ENCODE measurements around the gene GRM4.

GRM4 gene

DNA sequence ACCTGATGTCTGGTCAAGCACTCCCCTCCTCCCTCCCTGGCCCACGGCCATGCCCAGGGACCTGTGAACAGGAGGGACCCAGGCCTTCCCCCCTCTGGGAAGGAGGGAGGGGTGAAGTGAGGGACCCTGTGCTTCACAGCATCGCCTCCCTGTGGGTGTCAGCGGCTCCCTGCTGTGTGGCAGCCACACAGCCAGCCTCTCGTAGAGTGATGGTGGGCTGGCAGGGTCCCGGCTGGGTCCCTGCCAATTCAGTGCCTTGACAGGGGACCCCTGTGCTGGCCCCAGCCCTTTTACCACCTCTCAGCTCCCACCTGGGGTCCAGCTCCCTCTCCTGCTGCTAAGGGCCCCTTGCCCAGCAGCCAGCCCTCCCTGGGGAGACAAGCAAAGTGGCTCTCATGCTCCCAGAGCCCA is 31.3 kb upstream of the GRM4 start:
- Histone ChIP-seq H2AFZ (ENCODE audit: low read depth) (no peak overlapping the region), H3K27ac (no peak overlapping the region), H3K4me2 (no peak overlapping the region), H3K4me3 (IDR thresholded peaks at IDR 0.05; ENCODE audit: insufficient read depth, low read depth, low read length) (no peak overlapping the region), H3K4me1 (ENCODE audit: low read depth, poor library complexity, severe bottlenecking) (no peaks in the 10 kb centered on the region), H3K79me2 (ENCODE audit: insufficient read depth, low read depth) (no peaks in the 10 kb centered on the region), H3K9ac (no peak overlapping the region), H4K20me1 (ENCODE audit: insufficient read depth) (no peaks in the 10 kb centered on the region), H3K36me3 (ENCODE audit: insufficient read depth) (no peaks in the 10 kb centered on the region), H3K27me3 (ENCODE audit: insufficient read depth, low read depth) (no peaks in the 10 kb centered on the region)
- TF ChIP-seq CTCF (conservative IDR thresholded peaks at IDR 0.05; ENCODE audit: low read depth, low read length), result no peak

DNA sequence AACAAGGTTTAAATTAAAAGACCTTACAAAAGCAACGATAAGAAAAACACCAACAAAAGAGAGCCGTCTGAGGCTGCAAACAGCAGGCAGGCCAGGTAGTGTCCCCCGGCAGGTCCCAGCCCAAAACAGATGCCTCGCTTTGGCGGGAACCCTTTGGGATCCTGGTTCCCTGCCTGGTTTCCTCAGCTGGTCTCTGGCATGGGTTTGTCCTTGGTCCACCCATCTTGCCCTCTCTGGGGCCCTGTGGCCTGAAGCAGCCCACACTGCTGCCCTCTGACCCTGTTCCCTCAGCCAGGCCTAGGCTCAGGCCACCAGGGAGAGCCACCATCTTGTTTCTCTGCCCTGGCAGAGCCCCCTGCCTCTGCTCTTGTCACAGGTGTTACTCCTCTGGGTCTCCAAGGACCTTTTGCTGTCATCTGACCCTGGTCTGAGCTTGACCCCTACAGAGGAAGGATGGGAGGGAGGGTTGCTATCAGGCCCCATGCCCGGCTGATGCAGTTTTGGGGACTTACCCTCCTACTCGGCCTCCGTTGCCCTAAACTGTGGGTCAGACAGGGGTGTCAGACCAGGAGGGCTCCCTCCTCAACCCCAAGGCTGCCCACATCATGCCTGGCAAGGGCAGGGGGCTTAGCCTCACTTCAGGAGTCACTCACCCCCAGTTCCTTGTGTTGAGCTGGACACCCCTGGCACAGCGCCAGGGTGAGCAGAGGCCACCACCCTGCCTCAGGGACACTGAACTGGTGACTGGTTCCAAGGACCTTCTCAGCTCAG is 30.6 kb upstream of the GRM4 start:
- Histone ChIP-seq H3K4me2 (no peak overlapping the region), H3K36me3 (ENCODE audit: insufficient read depth) (no peaks in the 10 kb centered on the region), H4K20me1 (ENCODE audit: insufficient read depth) (no peaks in the 10 kb centered on the region), H3K9ac (no peak overlapping the region), H3K27ac (no peak overlapping the region), H3K4me1 (ENCODE audit: low read depth, poor library complexity, severe bottlenecking) (no peaks in the 10 kb centered on the region), H3K79me2 (ENCODE audit: insufficient read depth, low read depth) (no peaks in the 10 kb centered on the region), H3K4me3 (IDR thresholded peaks at IDR 0.05; ENCODE audit: insufficient read depth, low read depth, low read length) (no peak overlapping the region), H2AFZ (ENCODE audit: low read depth) (no peak overlapping the region), H3K27me3 (ENCODE audit: insufficient read depth, low read depth) (no peaks in the 10 kb centered on the region)
- no peak for TF ChIP-seq CTCF (conservative IDR thresholded peaks at IDR 0.05; ENCODE audit: low read depth, low read length)

GRCh38 chr6:34174846-34175399 is 29.0 kb upstream of the GRM4 start:
- no peaks in the 10 kb centered on the region for H3K79me2 ChIP-seq (ENCODE audit: insufficient read depth, low read depth)
- no peak overlapping the region for H3K27ac ChIP-seq
- no peaks in the 10 kb centered on the region for H4K20me1 ChIP-seq (ENCODE audit: insufficient read depth)
- H3K27me3 ChIP-seq (ENCODE audit: insufficient read depth, low read depth), result no peaks in the 10 kb centered on the region
- H3K9ac ChIP-seq, result no peak overlapping the region
- H2AFZ ChIP-seq (ENCODE audit: low read depth), result no peak overlapping the region
- no peak for TF ChIP-seq CTCF (conservative IDR thresholded peaks at IDR 0.05; ENCODE audit: low read depth, low read length)
- H3K4me2 ChIP-seq, result no peak overlapping the region
- H3K4me3 ChIP-seq (IDR thresholded peaks at IDR 0.05; ENCODE audit: insufficient read depth, low read depth, low read length), result no peak overlapping the region
- no peaks in the 10 kb centered on the region for H3K4me1 ChIP-seq (ENCODE audit: low read depth, poor library complexity, severe bottlenecking)
- no peaks in the 10 kb centered on the region for H3K36me3 ChIP-seq (ENCODE audit: insufficient read depth)

GRCh38 chr6:34172961-34173775 is 27.3 kb upstream of the GRM4 start:
- no peaks in the 10 kb centered on the region for H3K4me1 ChIP-seq (ENCODE audit: low read depth, poor library complexity, severe bottlenecking)
- no peak overlapping the region for H3K4me3 ChIP-seq (IDR thresholded peaks at IDR 0.05; ENCODE audit: insufficient read depth, low read depth, low read length)
- no peak overlapping the region for H3K4me2 ChIP-seq
- no peak overlapping the region for H3K27ac ChIP-seq
- no peaks in the 10 kb centered on the region for H3K79me2 ChIP-seq (ENCODE audit: insufficient read depth, low read depth)
- no peaks in the 10 kb centered on the region for H4K20me1 ChIP-seq (ENCODE audit: insufficient read depth)
- H3K9ac ChIP-seq, result no peak overlapping the region
- H3K36me3 ChIP-seq (ENCODE audit: insufficient read depth), result no peaks in the 10 kb centered on the region
- no peak for TF ChIP-seq CTCF (conservative IDR thresholded peaks at IDR 0.05; ENCODE audit: low read depth, low read length)
- no peaks in the 10 kb centered on the region for H3K27me3 ChIP-seq (ENCODE audit: insufficient read depth, low read depth)
- H2AFZ ChIP-seq (ENCODE audit: low read depth), result no peak overlapping the region
